Gastrocnemius medialis (tissue), 4 donors: Measurements from ENCODE around the gene NPB.
A peak's percentile ranks its signal among the peaks of the same experiment; 100 is the strongest.

ENCODE experiments used
- CTCF ChIP-seq, 5 experiments: fragments of 450-650 bp in 3 of 5; fragments of 200-600 bp in 2 of 5; sonication (generic) in 2 of 5; IDR thresholded peaks in 4 of 5; conservative IDR thresholded peaks in 1 of 5; 1 replicate in 4 of 5; 2 replicates in 1 of 5; pipeline ENCODE4 v1.5.1; 2016 to 2019; ENCODE audit warnings: antibody characterized with exemption in 5 of 5, mild to moderate bottlenecking in 3 of 5, moderate library complexity in 3 of 5
- POLR2A ChIP-seq, 2 donors: fragments of 450-650 bp; IDR thresholded peaks; one replicate each; pipeline ENCODE4 v1.6.1; 2017; ENCODE audit warnings: antibody characterized with exemption in 2 of 2, mild to moderate bottlenecking in 2 of 2, moderate library complexity in 2 of 2

GRCh38 chr17:81917565-81918332, 15.7 kb downstream of the NPB start, which contains the start of gene SIRT7:
- peak in 1 of 5 experiments; percentile 14 for TF ChIP-seq CTCF (IDR thresholded peaks at IDR 0.05 in 4 of 5, conservative IDR thresholded peaks at IDR 0.05 in 1 of 5)
- peak; percentile 45 to 69 for TF ChIP-seq POLR2A (IDR thresholded peaks at IDR 0.05)
